Small intestine (tissue), 7 donors: ENCODE results near the gene POFUT1. TPM values are rescaled to one million over a fixed set of nuclear protein-coding genes. Genes with fewer than 3 reads are reported as not detected.
A peak's percentile ranks its signal among the peaks of the same experiment; 100 is the strongest.

Experiments used
- DNase-seq, 2 donors: peaks; one replicate each; pipeline versions ENCODE4 v3.0.0 to v3.0.0-alpha.2; 2013
- FAIRE-seq: peaks from 2 replicates; lab custom pipeline; 2012; peaks lifted over from hg19 to GRCh38; lab: Jason Lieb, UNC
- H3K27ac ChIP-seq, 3 donors: one replicate each; pipeline ENCODE4 v1.5.1; 2013; ENCODE audit warnings: low read length in 2 of 3, mild to moderate bottlenecking in 2 of 3, control low read depth in 1 of 3, inconsistent platforms in 1 of 3, low read depth in 1 of 3, moderate library complexity in 1 of 3
- H3K27me3 ChIP-seq, 3 donors: one replicate each; pipeline ENCODE4 v1.6.1; 2013; ENCODE audit warnings: low read length in 3 of 3, inconsistent platforms in 1 of 3; ENCODE audit not compliant: control insufficient read depth in 3 of 3, insufficient read depth in 3 of 3
- H3K36me3 ChIP-seq, 3 donors: one replicate each; pipeline ENCODE4 v1.6.1; 2013; ENCODE audit warnings: low read length in 3 of 3, inconsistent platforms in 1 of 3, low read depth in 1 of 3, mild to moderate bottlenecking in 1 of 3, moderate library complexity in 1 of 3; ENCODE audit not compliant: control insufficient read depth in 3 of 3, insufficient read depth in 2 of 3
- H3K4me1 ChIP-seq, 3 donors: one replicate each; pipeline ENCODE4 v1.6.1; 2013; ENCODE audit warnings: low read length in 2 of 3, inconsistent platforms in 1 of 3, low read depth in 1 of 3, mild to moderate bottlenecking in 1 of 3, moderate library complexity in 1 of 3; ENCODE audit not compliant: control insufficient read depth in 3 of 3, insufficient read depth in 2 of 3
- H3K4me3 ChIP-seq, 3 donors: one replicate each; pipeline ENCODE4 v1.5.1; 2013; ENCODE audit warnings: low read length in 3 of 3, control low read depth in 1 of 3, inconsistent platforms in 1 of 3, low read depth in 1 of 3, mild to moderate bottlenecking in 1 of 3, moderate library complexity in 1 of 3
- H3K9me3 ChIP-seq, 2 donors: one replicate each; pipeline ENCODE4 v1.6.1; 2013; ENCODE audit warnings: low read depth in 1 of 2, low read length in 1 of 2; ENCODE audit not compliant: control insufficient read depth in 2 of 2, insufficient read depth in 1 of 2
- WGBS, 3 donors: extraction: QIAGEN DNeasy Blood & Tissue Kit; methylation state at CpG; one replicate each; pipeline ENCODE4 v1.1.7; 2013; 5-methylcytosine and 5-hydroxymethylcytosine counted together
- polyA plus RNA-seq, 4 donors: library from polyadenylated mRNA; stranded (reverse) in 3 of 4; unstranded in 1 of 4; fragments of 200-250 nt in 3 of 4; fragments of 120-200 nt in 1 of 4; gene quantifications; one replicate each; pipeline versions ENCODE4 v1.2.1 to v1.2.3, GENCODE V29; 2013
- donor health status: healthy with polysubstance abuse.
- donor health status: control.
- donor health status: control.
- donor health status: Bipolar disorder and iron deficiency.
- donor health status: healthy.

Gene POFUT1
- polyA plus RNA-seq, 4 donors, result 11.1 to 147 (median 21.0) TPM

GRCh38 chr20:32183947-32184635 is 23.6 kb upstream of the POFUT1 start:
- FAIRE-seq (no peak), DNase-seq (peak in 1 of 2 donors; percentile 13)
- H3K36me3 ChIP-seq, result peaks cover 0 to 26% (median 0%) of the 10 kb centered on the region in 3 donors
- H3K27me3 ChIP-seq, result no peaks in the 10 kb centered on the region
- H3K4me3 ChIP-seq, result no peak overlapping the region
- H3K27ac ChIP-seq, result peak overlapping the region in 1 of 3 donors; percentile 97
- H3K4me1 ChIP-seq, result peaks cover 1 to 81% (median 6%) of the 10 kb centered on the region in 3 donors
- H3K9me3 ChIP-seq, result no peaks in the 10 kb centered on the region
- WGBS, 3 donors, result 78 to 88% (median 81%) methylated on average over 4 of the region's 4 CpGs

GRCh38 chr20:32184961-32185603 is 22.6 kb upstream of the POFUT1 start:
- DNase-seq, result peak in 1 of 2 donors; percentile 23
- Histone ChIP-seq H3K36me3 (peaks cover 0 to 32% (median 0%) of the 10 kb centered on the region in 3 donors), H3K4me1 (peaks cover 1 to 83% (median 9%) of the 10 kb centered on the region in 3 donors), H3K4me3 (no peak overlapping the region), H3K27ac (peak overlapping the region in 1 of 3 donors; percentile 97), H3K9me3 (no peaks in the 10 kb centered on the region), H3K27me3 (no peaks in the 10 kb centered on the region)
- FAIRE-seq, result no peak
- 46 to 63% (median 62%) methylated on average over 10 of the region's 10 CpGs for WGBS, 3 donors

- Histone ChIP-seq H3K27me3 (no peaks in the 10 kb centered on the region), H3K27ac (peak overlapping the region in 1 of 3 donors; percentile 80), H3K4me3 (no peak overlapping the region), H3K9me3 (no peaks in the 10 kb centered on the region), H3K4me1 (peaks cover 3 to 90% (median 7%) of the 10 kb centered on the region in 3 donors), H3K36me3 (peaks cover 0 to 44% (median 0%) of the 10 kb centered on the region in 3 donors)
- 83 to 95% (median 86%) methylated on average over 1 of the region's 1 CpG for WGBS, 3 donors
- DNase-seq, result peak; percentile 17 to 55
- no peak for FAIRE-seq
These were observed 21.2 kb upstream of the POFUT1 start for GRCh38 chr20:32186506-32186905.

- Histone ChIP-seq H3K36me3 (peaks cover 0 to 59% (median 0%) of the 10 kb centered on the region in 3 donors), H3K27me3 (no peaks in the 10 kb centered on the region), H3K4me1 (peaks cover 2 to 90% (median 6%) of the 10 kb centered on the region in 3 donors), H3K4me3 (no peak overlapping the region), H3K27ac (peak overlapping the region in 1 of 3 donors; percentile 93), H3K9me3 (no peaks in the 10 kb centered on the region)
- 97 to 98% (median 97%) methylated on average over 17 of the region's 17 CpGs for WGBS, 3 donors
- FAIRE-seq (no peak), DNase-seq (peak in 1 of 2 donors; percentile 21)
These were observed 19.1 kb upstream of the POFUT1 start for GRCh38 chr20:32188376-32189122.

GRCh38 chr20:32189123-32189410 is 18.6 kb upstream of the POFUT1 start:
- Histone ChIP-seq H3K27ac (peak overlapping the region in 1 of 3 donors; percentile 93), H3K4me1 (peaks cover 2 to 90% (median 6%) of the 10 kb centered on the region in 3 donors)

GRCh38 chr20:32189691-32190615 is 17.7 kb upstream of the POFUT1 start:
- Histone ChIP-seq H3K36me3 (peaks cover 0 to 62% (median 0%) of the 10 kb centered on the region in 3 donors), H3K4me3 (peak overlapping the region; percentile 43 to 59 (median 49)), H3K27ac (peak overlapping the region; percentile 76 to 93 (median 78)), H3K9me3 (no peaks in the 10 kb centered on the region), H3K4me1 (peaks cover 2 to 90% (median 6%) of the 10 kb centered on the region in 3 donors), H3K27me3 (no peaks in the 10 kb centered on the region)
- peak; percentile 39 to 76 for DNase-seq
- FAIRE-seq, result no peak
- WGBS, 3 donors, result 3 to 9% (median 6%) methylated on average over 62 to 88 of the region's 88 CpGs

More at GRCh38 chr20:32189123-32189410, 18.6 kb upstream of the POFUT1 start:
- peak overlapping the region in 1 of 3 donors; percentile 49 for H3K4me3 ChIP-seq
- peaks cover 0 to 59% (median 0%) of the 10 kb centered on the region in 3 donors for H3K36me3 ChIP-seq
- FAIRE-seq, result no peak
- WGBS, 3 donors, result 90 to 91% (median 91%) methylated on average over 9 of the region's 9 CpGs
- no peaks in the 10 kb centered on the region for H3K9me3 ChIP-seq
- no peaks in the 10 kb centered on the region for H3K27me3 ChIP-seq
- no peak for DNase-seq

GRCh38 chr20:32190616-32191415 is 16.9 kb upstream of the POFUT1 start:
- FAIRE-seq (no peak), DNase-seq (peak in 1 of 2 donors; percentile 62)
- Histone ChIP-seq H3K9me3 (no peaks in the 10 kb centered on the region), H3K27me3 (no peaks in the 10 kb centered on the region), H3K4me3 (peak overlapping the region in 1 of 3 donors; percentile 42), H3K4me1 (peaks cover 2 to 92% (median 6%) of the 10 kb centered on the region in 3 donors), H3K27ac (peak overlapping the region; percentile 76 to 93 (median 78)), H3K36me3 (peaks cover 2 to 70% (median 5%) of the 10 kb centered on the region in 3 donors)
- WGBS, 3 donors, result 40 to 58% (median 49%) methylated on average over 14 of the region's 14 CpGs
